GM21786 (cell line): ENCODE data around the gene SEMA6B.
"Not testable (repeated sequence)": the region's sequence is repeated elsewhere in the genome, so short reads cannot be mapped to it uniquely, and the experiment has no call there.

ENCODE experiments used
- ATAC-seq: cut with Tn5 transposase; IDR thresholded peaks from one replicate; pipeline ENCODE4 v1.9.1; 2021; ENCODE audit not compliant: unreplicated experiment

Gene SEMA6B

DNA sequence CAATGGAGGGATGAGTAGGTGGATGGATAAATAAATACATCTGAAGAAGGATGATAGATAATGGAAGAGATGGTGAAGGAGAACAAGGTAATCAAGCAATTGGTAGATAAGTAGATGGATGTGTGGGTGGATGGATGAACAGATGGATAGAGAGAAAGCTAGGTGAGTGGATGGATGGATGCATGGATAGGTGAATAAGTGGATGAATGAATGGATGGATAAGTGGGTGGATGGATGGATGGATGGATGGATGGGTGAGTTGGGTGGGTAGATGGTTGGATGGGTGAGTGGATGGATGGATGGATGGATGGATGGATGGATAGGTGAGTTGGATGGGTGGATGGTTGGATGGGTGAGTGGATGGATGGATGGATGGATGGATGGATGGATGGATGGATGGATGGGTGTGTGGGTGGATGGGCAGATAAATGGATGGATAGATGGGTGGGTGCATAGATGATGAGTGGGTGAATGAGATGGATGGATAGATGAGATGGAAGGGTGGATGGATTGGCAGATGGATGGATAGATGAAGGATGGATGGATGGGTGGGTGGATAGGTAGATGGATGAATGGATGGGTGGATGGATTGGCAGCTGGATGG is 6.3 kb downstream of the SEMA6B start:
- no peak for ATAC-seq

- ATAC-seq, result no peak
These were observed 7.0 kb downstream of the SEMA6B start for GRCh38 chr19:4552525-4552819.

- ATAC-seq, result no peak
These were observed 8.9 kb downstream of the SEMA6B start for GRCh38 chr19:4550479-4551050.

GRCh38 chr19:4550018-4550417 is 9.5 kb downstream of the SEMA6B start:
- no peak for ATAC-seq

GRCh38 chr19:4548238-4548584 is 11.3 kb downstream of the SEMA6B start:
- no peak for ATAC-seq

GRCh38 chr19:4547303-4548237 is 11.9 kb downstream of the SEMA6B start:
- ATAC-seq, result no peak

DNA sequence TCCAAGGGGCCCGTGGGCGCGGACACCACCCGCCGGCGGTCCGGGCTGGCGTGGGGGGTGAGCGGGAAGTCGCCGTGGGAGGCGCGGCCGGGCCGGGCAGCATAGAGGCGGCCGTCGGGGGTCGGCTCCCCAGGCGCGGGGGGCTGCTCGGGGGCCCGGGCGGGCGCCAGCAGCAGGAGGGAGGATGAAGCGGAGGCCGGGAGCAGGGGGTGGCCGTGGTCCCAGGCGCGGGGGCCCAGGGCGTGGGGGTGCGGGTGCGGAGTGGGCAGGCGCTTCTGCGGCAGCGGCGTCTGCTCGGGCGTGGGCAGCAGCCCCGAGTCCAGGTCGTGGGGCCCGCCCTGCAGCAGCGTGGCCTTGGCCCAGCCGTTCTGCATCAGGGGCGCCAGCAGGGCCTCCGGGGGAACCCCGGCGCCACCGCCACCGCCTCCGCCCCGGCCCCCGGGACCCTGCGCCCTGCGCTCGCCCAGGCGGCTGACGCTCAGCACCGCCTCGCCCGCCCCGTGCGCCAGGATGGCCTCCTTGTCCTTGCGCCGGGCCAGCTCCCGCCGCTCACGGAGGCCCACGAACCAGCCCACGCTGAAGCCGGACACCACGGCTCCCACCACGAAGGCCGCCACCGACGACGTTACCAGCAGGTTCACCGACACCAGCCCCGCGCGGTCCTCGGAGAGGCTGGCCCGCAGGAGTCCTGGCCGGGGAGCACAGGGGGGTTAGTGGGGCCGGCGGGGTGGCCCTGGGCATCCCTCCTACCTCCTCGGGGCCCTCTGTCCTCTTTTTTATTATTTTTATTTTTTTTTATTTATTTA is 15.4 kb downstream of the SEMA6B start:
- ATAC-seq, result no peak

- ATAC-seq, result no peak
These were observed 16.3 kb downstream of the SEMA6B start for GRCh38 chr19:4542896-4543841.

DNA sequence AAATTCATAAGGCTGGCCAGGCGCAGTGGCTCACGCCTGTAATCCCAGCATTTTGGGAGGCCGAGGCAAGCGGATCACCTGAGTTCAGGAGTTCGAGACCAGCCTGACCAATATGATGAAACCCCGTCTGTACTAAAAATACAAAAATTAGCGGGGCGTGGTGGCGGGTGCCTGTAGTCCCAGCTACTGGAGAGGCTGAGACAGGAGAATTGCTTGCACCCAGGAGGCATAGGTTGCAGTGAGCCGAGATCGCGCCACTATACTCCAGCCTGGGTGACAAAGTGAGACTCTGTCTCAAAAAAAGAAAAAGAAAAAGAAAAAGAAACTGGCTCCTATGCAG is 17.7 kb downstream of the SEMA6B start:
- not testable (repeated sequence) for ATAC-seq

DNA sequence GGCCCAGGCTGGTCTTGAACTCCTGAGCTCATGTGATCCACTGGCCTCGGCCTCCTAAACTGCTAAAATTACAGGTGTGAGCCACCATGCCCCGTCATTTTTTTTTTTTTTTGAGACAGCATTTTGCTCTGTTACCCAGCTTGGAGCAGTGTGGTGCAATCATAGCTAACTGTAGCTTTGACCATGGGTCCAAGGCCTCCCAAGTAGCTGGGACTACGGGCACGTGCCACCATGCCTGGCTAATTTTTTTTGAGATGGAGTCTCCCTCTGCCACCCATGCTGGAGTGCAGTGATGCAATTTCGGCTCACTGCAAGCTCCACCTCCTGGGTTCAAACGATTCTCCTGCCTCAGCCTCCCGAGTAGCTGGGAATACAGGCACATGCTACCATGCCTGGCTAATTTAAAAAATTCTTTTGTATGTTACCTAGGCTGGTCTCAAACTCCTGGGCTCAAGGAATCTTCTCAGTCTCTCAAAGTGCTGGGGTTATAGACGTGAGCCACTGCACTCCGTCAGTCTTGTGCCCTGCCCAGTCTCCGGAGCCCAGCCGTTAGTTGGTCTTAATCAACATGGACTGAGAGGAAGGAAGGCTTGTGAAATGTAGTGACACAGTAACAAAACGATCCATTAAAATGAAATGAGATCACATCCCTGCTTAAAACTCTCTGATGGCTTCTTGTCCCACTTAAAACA is 18.2 kb downstream of the SEMA6B start:
- no peak for ATAC-seq

DNA sequence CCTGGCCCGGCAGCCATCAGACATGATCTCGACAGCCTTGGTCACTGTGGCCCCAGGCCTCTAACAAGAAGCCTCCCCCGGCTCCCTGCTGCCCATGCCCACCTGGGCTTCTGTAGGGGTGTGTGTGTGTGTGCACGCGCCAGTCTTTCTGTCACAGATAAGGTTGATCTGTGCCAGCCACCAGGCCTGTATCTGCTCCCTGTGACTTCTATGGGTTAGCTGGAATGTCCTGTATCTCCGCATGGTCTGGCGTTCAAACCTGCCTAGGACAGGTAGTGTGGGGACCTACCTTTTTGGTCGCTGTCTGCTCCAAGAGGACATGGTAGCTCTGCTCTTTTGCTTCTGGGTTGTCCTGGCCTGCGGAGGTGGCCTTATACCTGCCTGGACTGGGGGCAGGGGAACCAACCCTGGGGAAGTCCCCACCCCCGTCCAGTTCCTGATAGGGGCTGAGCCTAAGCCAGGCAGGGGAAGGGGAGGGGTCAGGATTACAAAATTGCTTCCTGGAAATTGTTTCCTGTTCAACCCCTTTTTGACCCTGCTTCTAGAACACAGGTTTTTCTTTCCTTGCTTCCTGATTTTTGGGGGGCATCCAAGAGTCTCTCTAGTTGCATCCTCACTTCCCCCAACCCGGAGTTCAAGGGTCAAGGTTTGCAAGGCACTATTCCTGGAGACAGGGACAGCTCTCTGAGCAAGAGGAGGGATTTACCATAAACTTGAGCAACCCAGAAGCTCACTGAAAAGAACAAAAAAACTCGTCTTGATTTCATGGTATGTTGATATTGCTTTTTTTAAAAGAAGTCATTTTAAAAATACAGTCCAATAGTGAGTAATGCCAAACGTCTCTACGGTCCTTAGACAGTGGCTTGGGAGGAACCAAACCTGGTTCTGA is 19.5 kb downstream of the SEMA6B start, which contains the start of gene LRG1:
Gene LRG1 (minus strand): TSS at position 344 of the 889 bp plus-strand sequence. CDS start 23 bp downstream, at position 321.
- no peak for ATAC-seq

- no peak for ATAC-seq
These were observed 20.3 kb downstream of the SEMA6B start for GRCh38 chr19:4539169-4539692.

DNA sequence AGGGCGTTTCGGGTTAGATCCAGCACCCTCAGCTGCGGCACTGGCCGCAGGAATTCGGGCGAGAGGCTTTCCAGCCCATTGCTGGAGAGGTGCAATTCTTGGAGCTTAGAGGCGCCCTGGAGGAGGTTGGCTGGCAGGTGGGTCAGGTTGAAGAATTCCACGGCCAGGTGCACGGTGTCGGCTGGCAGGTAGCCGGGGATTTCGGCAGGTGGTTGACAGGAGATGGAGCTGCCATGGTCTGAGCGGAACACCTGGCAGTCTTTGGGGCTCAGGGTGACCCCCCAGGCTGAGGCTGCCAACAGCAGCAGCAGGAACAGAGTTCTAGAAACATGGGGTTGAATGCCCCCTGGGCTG is 20.9 kb downstream of the SEMA6B start:
- ATAC-seq, result no peak

DNA sequence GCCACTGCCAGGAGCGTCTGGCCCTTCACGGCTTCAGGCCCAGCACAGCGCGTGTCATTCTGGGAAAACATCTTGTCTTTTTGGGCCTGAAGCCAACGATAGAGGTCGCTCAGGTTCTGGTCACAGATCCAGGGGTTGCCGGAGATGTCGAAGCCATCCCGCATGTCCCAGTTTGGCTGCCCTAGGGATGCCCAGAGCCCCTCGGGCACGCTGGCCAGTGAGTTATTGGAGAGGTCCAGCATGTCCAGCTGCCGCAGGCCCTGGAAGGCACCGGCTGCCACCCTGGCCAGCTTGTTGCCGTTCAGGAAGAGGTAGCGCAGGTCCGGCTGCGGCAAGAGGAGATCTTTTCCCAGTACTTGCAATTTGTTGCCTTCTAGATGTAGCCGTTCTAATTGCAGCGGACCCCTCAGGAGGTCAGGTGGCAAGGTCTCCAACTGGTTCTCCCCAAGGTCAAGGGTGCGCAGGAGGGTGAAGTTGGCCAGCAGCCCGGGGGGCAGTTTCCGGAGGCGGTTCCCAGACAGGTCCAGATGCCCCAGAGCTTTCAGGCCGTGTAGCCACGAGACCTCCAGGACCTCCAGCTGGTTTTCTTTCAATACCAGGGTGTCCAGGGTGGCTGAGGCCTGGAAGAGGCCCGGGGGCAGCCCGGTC is 21.4 kb downstream of the SEMA6B start:
- ATAC-seq, result no peak

DNA sequence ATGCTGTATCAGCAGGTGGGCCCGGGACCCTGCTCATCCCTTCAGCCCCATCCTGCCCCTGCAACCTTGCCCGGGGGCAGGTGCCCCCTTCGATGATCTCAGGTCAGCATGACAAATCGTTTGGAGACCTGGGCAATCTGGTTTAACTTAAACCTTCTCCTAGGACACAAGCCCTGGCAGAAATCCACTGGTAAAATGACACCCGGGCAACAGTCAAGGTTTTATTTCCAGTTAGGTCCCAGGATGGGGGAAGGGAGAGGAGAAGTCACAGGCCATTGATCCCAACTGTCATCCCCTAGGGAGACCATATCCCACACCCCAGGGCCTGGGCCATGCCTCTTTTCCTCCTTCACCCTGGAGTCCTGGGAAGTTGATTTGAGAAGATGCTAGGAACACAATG is 22.7 kb downstream of the SEMA6B start:
- no peak for ATAC-seq

DNA sequence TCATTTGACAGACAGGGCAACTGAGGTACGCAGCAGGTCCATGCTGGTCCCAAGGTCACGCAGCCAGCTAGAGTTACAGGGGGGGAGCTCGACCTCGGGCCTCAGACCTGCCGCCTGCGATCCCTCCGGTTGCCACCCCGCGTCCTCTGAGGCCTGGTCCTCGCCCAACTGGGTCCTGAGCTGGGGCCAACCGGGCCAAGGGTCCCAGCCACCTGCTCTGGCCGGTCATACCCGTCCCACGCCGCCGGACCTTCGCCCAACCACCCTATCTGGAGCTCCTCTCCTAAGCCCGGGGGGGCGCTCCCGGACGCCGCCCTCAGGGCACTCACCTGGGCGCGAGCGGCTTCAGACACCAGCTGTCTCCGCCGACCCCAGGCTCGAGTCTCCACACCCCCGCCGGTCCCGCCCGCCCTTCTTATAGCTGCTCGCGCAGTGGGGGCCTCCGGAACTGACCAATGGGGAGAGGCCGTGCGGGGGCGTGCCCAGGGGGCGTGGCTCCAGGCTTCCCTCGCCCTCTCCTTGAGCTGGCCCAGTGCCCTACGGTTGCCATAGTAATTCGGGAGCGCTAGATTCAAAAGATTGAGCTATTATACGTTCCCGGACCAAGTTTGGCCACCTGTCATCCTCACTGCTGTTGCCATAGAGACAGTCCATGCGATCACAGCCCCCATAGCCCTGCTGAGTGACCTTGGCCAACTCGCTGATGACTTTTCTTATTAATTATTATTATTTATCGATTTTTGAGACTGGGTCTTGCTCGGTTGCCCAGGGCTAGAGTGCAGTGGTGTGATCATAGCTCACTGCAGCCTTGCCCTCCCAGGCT is 24.4 kb downstream of the SEMA6B start, which contains the start of gene PLIN5:
Gene PLIN5 (minus strand): TSS at position 389 of the 823 bp plus-strand sequence. CDS start 1,150 bp downstream, outside the sequence.
- no peak for ATAC-seq

DNA sequence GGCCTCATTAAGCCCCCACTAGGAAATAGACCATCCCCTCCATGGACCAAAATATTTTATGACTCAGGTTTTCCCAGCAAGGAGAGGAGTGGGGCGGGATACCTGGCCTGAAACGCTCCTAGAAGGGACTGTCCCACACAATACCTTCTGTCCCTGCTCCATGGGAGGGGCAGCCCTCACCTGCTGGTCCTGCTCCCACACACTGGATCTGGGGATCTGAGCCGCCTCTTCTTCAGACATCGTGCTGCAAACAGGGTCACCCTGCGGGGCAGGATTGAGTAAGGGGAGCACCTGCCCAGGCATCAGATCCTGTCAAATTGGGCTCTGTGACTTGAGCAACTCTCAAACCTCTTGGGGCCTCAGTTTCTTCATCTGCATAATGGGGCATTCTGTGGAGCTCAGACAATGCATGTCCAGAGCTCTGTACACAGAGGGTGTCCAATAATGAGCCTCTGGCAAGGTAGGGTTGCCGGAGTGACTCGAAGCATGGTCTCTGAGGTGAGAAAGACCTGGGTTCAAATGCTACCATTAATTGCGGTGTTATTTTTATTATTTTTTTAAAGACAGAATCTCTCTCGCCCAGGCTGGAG is 25.6 kb downstream of the SEMA6B start:
- ATAC-seq, result no peak
